Islet of Langerhans (tissue), 1 donor: Measurements from ENCODE around the gene ARL15.
A peak's percentile ranks its signal among the peaks of the same experiment; 100 is the strongest.

ENCODE experiments used
- FAIRE-seq: peaks from one replicate; lab custom pipeline; 2011; peaks lifted over from hg19 to GRCh38; lab: Jason Lieb, UNC

Gene ARL15

DNA sequence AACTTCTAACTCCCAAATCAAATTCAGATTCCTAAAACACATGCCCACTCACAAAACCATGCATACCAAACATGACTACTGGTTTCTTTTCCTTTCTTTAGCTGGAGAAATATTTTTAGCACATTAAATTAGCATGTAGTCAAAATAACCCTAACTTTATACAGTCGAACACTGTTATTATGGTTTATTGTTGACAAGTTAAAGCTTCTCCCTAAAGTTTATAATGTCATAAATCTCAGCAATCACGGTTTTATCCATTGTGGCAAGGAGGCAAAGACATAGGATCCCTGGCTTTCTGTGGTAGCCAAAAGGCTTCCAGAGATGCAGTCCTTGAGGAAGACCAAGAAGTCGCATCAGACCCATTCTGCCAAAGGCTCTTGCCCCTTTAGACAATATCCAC is 27.5 kb downstream of the ARL15 start:
- no peak for FAIRE-seq

DNA sequence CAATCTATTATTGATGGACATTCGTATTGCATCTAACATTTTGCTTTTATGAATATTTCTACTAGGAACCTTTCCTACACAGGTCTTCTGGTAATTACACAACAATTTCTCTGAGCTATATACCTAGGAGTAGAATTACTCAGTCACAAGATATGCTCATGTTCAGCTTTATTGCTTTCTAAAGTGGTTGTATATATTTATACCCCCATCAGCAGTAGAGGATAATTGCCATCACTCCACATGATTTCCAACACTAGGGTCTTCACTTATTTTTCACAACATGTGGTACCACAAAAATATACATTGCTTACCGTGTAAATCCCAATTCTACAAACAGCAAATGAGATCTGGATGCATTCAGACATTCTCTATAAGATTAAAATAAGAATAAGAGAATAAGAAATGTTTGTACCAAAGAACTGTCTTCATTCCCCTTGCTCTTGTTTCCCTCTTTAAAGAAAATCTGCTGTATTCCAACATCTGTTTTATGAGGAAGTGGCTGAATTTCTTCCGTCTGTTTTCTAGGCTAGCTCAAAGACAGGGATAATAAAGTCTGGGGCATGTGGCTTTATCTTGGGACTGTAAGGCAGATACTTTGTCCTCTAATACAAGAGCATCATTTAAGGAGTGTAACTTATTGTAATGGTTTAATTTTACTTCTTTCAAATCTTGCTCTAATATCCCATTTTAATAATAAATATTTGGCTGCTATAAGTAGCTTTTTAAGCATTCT is 28.2 kb downstream of the ARL15 start:
- FAIRE-seq = no peak

DNA sequence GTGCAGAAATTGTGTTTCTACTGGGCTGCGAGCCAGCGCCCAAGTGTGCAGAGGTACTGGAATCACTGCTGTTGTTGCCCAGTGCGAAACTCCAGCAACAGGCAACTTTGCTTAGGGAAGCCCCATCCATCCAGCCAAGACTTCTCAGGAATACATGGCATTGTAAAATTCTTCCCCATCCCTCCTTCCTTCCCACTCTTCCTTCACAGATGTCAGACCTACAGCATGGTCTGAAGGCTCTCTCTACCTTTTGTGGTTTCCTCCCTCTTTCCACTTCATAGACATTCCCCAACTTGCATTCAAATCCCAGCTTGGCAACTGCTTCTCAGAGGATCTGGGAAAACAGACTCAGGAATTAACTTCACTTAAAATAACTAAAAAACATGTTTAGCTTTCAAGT is 30.4 kb downstream of the ARL15 start:
- no peak for FAIRE-seq

DNA sequence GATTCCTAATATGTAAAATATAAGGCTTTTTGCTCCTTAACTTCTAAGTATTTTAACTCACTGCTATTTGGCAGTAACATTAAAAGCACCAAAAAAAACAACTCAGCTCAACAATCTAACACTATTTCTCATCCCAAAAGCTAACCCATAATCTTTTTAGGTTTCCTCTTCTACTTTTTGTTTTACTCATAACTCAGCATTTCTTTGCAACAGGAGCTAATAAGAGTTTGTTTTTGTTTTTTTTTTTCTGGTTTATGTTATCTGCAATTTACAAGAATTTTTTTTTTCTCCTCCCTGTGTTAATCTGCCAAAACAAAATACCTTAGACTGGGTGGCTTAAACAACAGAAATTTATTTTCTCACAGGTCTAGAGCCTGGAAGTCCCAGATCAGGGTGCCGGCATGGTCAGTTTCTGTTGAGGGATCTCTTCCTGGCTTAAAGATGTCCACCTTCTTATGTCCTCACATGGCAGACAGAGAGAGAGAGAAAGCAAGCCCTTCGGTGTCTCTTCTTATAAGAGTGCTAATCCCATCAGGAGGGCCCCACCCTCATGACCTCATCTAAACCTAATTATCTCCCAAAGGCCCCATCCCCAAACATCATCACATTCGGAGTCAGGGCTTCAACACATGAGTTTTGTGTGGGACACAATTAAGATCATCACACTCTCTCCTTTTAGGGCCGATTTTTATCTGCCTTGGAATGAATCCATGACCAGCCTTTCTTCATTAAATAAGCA is 31.2 kb downstream of the ARL15 start:
- no peak for FAIRE-seq

DNA sequence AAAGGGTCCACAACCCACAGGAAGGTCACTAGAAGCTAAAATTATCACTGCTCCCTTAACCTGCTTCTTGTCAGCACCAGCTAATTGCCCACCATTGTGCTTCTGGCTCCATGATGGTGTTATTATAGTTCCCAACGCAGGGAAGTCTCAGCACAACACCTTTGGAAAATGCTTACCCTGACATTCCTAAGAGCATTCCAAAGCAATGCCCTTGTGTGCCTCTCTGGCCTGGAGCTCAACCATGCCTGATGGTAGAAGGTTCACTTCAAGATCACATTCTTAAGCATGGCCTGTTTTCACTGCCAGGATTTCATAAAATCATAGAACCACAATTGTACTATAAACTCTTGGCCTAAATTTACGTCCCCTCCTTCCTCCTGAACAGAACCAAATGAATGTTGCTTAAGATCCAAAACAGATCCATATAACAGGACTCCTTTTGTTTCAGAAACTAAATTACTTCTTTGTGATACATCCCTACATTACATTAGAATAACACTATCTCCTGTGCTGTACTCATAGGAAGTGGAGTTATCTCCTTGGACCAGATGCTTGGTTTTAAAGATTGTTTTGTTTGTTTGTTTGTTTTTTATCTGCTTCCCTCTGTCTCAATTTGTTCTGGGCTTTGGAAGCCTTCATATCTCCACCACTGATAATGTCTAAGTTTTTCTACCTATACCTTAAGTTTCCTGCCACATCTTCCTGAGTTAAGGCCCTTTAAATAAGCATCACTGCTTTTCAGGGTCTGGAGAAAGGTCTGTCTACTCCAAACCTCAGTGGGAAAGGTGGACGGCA is 32.1 kb downstream of the ARL15 start:
- no peak for FAIRE-seq

DNA sequence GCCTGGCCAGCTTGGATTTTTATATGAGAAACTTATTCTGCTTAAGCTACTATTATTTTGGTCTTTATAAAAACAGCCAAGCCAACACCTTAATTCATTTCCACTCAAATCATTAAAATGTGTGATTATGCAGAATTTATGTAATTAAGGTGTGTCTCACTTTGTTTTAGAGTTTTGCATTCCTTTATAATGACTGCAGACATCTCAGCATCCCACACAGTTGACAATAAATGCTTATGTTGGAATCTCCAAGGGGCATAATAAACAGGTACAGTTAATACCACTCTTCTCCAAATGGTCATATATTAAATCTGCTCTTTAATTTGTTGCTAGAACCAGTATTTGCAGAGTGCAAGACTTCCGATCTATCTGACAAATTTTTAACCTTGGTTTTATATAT is 34.3 kb downstream of the ARL15 start:
- FAIRE-seq = no peak

- FAIRE-seq = no peak
Observed at GRCh38 chr5:54275361-54275760, 35.0 kb downstream of the ARL15 start.

DNA sequence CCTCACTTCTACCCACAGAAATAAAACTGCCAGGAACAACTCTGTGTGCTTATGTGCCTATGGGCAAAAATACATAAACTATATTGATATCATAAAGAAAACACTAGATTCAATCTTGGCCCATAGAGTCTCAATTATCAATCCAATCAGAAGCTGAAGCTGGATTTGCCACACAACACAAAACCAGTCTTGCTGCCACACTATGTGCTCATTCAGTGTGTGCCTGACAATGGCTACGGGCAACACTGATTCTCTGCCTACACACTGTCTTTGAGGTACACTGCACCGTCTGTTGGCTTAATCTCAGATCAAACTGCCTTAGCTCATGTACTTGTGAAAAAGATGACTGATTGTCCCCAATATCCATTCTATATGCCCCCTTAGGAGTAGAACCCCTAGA is 35.4 kb downstream of the ARL15 start:
- no peak for FAIRE-seq

- FAIRE-seq = no peak
Observed at GRCh38 chr5:54273715-54274114, 36.7 kb downstream of the ARL15 start.

- peak; percentile 74 for FAIRE-seq
Observed at GRCh38 chr5:54272746-54273145, 37.6 kb downstream of the ARL15 start.

DNA sequence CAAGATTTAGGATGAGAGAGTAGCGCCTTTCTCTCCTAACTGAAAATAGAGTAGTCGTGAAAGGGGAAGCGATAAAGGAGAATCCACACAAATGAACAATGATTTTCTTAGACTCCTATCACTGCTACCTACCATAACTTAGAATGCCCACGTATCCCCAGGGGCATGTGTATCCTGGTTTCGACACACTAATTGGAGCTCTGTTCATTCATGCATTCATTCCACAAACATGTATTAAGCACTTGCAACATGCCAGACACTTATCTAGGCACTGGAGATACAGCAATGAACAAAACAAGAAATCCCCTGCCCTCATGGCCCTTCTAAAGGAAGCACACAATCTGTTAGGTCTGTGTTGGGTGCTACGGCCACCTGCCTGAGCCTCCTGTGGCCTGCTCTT is 40.0 kb downstream of the ARL15 start:
- FAIRE-seq = no peak

- no peak for FAIRE-seq
Observed at GRCh38 chr5:54264574-54264973, 45.8 kb downstream of the ARL15 start.

- peak; percentile 93 for FAIRE-seq
Observed at GRCh38 chr5:54263447-54263846, 46.9 kb downstream of the ARL15 start.

- FAIRE-seq = no peak
Observed at GRCh38 chr5:54261596-54261995, 48.8 kb downstream of the ARL15 start.

- FAIRE-seq = no peak
Observed at GRCh38 chr5:54259981-54260380, 50.4 kb downstream of the ARL15 start.

GRCh38 chr5:54259090-54259489 is 51.3 kb downstream of the ARL15 start:
- FAIRE-seq = no peak

DNA sequence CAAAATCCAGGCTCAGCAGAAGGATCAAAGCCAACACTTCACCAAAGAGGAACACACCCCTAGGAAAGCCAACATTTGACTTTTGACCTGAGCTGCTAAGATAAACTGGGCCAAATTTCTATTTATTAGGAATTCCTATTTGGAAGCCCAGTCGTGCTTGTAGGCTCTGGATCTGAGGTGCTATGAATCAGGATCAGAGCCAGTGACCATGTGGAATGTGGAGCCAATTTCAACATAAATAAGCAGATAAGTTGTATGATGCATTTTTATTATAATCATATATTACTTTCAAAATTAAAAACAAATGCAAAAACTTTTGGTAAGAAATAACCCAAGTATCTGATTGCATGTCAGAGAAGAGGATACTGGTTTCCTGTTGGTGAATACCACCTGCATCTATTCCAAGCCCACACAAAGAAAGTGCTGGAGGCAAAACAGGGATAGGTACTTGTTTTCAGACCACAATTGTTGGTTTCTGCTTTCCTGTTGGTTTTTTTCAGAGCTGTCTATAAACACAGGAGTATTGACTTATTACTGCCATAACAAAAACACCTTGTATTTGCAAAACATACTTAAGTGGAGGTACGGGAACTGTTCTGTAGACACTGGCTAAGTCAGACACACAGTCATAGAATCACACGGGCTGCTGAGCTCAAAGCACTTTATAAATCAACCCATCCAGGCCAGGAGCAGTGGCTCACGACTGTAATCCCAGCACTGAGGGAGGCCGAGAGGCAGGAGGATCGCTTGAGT is 52.8 kb downstream of the ARL15 start:
- peak; percentile 80 for FAIRE-seq

DNA sequence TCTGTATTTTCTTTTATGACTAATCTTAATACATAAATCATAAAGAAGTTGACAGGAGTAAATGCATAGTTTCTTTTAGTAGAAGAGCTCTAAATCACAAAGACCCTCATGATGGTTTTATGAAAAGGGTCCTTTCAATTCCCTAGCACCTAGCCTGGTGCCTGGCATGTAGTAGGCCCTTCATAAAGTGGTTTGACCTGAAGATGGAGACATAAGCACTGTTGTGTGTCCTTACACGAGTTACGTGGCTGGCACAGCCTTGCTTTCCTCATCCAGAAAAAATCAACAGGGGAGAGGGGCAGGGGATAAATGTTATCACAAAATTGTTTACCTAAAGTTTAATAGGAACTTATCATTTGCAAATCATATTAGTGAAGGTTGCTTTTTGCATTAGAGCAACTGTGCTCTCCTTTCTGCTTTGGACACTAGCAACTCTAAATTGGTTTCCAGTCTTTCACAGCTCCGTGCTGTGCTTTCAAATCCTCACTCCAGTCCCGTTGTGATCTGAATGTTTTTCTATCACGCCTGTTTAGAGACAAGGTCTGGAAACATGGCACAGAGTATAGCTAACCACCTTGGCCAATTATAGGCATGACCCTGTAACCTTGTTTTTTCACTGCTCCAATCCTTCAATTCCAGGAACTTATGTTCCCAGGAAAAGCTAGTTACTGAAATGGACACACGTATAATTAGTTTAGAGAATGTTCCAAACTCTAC is 55.7 kb downstream of the ARL15 start:
- FAIRE-seq = peak; percentile 36

GRCh38 chr5:54251981-54252380 is 58.4 kb downstream of the ARL15 start:
- FAIRE-seq = peak; percentile 61

DNA sequence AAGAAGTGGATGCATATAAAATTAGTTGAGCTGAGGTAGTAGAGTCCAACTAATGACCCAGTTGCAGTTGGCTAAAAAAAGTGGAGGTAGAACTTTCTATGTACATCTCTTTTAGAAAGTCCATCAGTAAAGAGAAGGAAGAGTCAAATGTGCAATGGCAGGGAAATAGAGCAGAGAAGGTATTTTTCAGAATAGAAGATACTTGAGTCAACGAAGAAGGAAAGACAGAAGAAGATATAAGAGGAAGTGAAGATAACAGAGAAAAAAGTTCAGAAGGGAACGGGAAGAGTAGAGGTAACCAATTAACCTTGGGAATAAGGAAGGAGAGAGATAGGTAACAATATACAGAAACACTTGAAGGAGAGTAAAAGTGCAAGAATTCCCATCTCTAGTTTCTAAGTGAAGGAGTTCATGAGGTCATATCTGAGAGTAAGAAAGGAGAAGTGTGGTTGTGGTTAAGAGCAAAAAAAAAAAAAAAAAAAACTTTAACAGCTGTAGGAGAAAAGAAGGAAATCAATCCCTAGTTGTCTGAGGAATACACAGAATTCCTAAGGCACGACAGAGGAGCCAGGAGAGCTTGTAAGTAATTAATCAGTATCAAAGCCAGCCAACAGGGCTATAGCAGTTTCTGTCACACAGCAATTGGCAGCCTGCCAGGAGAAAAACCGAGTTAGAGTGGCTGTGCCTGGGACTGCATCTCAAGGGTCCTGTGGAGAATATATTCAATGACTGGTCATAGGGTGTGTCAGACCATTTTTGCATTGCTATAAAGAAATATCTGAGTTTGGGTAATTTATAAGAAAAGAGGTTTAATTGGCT is 61.0 kb downstream of the ARL15 start:
- FAIRE-seq = no peak

DNA sequence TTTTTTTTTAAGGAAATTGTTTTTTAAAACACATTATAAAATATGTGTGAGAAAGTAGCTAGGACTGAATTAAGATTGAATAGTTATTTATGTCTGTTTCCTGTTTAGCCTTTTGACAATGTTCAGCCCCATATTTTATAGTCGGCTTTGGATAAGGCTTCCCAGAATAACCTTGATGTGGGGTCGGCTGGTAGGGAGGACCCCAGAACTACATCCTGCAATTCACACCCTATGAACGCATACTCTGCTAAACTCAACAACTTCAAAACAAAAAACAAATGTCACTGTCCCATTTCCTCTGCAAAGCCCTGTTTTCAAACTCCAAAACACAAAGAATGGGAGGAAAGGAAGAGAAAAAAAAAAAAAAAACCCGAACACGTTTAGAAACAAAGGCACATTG is 63.1 kb downstream of the ARL15 start:
- no peak for FAIRE-seq
